GM19238 (cell line): ENCODE measurements around the gene FIGN.

Experiments used
- DNase-seq: peaks from one replicate; pipeline ENCODE4 v3.0.0; 2011; ENCODE audit warnings: low spot score; ENCODE audit not compliant: insufficient read length

Gene FIGN

GRCh38 chr2:163565192-163565591, 170.6 kb downstream of the FIGN start:
- DNase-seq = no peak

GRCh38 chr2:163564236-163564635, 171.6 kb downstream of the FIGN start:
- DNase-seq = no peak

- no peak for DNase-seq
Measured at GRCh38 chr2:163563336-163563735, 172.5 kb downstream of the FIGN start.

DNA sequence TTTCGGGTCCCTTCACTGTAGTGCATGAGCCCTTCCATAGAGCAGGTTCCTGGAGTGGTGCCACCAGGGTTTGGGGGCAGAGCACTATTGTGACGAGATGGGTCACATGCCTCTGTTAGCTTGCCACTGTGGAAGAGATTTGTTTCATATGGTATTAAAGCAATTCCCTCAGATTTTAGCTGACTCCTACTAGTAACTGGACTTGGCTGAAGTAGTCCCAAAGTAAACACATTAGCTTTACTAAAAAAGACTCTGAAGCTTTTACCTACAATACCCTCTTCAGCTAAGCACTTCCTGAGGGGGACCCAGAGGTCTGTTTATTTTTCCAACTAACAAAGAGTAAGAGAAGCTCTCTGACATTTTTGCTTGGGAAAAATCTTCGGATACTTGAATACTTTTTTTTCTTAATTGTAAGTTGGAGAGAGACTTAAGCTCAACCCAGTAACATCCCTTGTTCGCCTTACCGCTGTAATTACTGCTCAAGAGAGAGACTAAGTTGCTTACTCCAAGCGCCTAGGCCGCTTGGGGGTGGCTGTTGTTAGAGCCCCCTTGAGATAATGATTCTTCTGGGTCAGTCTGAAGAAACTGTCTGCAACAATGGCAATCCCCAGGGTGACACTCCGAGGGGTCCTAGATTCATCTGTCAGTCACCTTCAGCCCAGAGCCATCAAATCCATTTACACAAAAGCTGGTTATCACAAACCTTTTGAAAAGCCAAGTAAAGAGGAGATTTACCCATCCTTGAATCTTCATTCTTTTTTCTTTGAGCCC, 177.4 kb downstream of the FIGN start:
- no peak for DNase-seq

GRCh38 chr2:163556511-163556910, 179.3 kb downstream of the FIGN start:
- no peak for DNase-seq

DNA sequence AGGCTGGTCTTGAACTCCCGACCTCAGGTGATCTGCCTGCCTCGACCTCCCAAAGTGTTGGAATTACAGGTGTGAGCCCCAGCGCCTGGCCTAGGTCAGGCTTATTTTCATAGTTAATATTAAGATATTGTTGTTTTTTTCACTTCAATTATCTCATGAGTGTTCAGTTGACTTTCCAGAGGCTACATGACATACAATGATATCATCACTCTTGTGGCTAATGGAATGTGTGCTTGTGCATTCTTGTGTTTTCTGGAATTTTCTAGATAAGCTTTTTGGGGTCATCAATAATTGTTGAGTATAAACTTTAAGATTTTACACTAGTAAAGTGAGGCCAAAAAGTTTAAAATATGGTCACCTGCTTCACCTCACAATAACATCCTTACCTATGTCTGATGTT, 180.9 kb downstream of the FIGN start:
- DNase-seq = no peak

GRCh38 chr2:163553601-163554000, 182.2 kb downstream of the FIGN start:
- DNase-seq = no peak

- DNase-seq = no peak
Measured at GRCh38 chr2:163552758-163553157, 183.1 kb downstream of the FIGN start.

GRCh38 chr2:163551616-163552373, 184.0 kb downstream of the FIGN start:
- no peak for DNase-seq

- no peak for DNase-seq
Measured at GRCh38 chr2:163548970-163549369, 186.8 kb downstream of the FIGN start.
